ENCODE measurements around the gene DPH6. TPM values are rescaled to one million over a fixed set of nuclear protein-coding genes. Genes with fewer than 3 reads are reported as not detected.

DPH6 gene
- total and polyA plus RNA-seq, 12 donors, result 5.0 to 42.0 (median 15.7) TPM

GRCh38 chr15:35560258-35560657, 14.3 kb upstream of the DPH6 start:
- intact Hi-C loops (cut with DNase I), result no loop called here
- H3K27me3 ChIP-seq, result no peaks in the 10 kb centered on the region

GRCh38 chr15:35559683-35560082, 13.7 kb upstream of the DPH6 start:
- Histone ChIP-seq H3K4me3 (no peak overlapping the region), H3K27ac (no peak overlapping the region), H3K4me1 (replicated peaks in 1 of 2) (peaks cover 3 to 8% of the 10 kb centered on the region in 2 donors), H3K27me3 (no peaks in the 10 kb centered on the region), H3K36me3 (replicated peaks in 1 of 2) (no peaks in the 10 kb centered on the region), H3K9me3 (replicated peaks in 1 of 3) (no peaks in the 10 kb centered on the region)
- intact Hi-C loops (cut with DNase I), result no loop called here
- 62 to 78% (median 72%) methylated on average over 2 of the region's 2 CpGs for WGBS, 4 donors
- TF ChIP-seq CTCF (IDR thresholded peaks at IDR 0.05) (no peak), POLR2A (IDR thresholded peaks at IDR 0.05) (no peak)
- DNase-seq, result no peak

More at GRCh38 chr15:35560258-35560657, 14.3 kb upstream of the DPH6 start:
- 98 to 100% (median 99%) methylated on average over 1 of the region's 1 CpG for WGBS, 4 donors
- Histone ChIP-seq H3K36me3 (replicated peaks in 1 of 2) (no peaks in the 10 kb centered on the region), H3K27ac (peak overlapping the region in 1 of 5 donors; percentile 31), H3K9me3 (replicated peaks in 1 of 3) (no peaks in the 10 kb centered on the region), H3K4me1 (replicated peaks in 1 of 2) (peaks cover 3 to 8% of the 10 kb centered on the region in 2 donors), H3K4me3 (no peak overlapping the region)
- no peak for TF ChIP-seq POLR2A (IDR thresholded peaks at IDR 0.05)
- TF ChIP-seq CTCF (IDR thresholded peaks at IDR 0.05), result no peak
- DNase-seq, result no peak

DNA sequence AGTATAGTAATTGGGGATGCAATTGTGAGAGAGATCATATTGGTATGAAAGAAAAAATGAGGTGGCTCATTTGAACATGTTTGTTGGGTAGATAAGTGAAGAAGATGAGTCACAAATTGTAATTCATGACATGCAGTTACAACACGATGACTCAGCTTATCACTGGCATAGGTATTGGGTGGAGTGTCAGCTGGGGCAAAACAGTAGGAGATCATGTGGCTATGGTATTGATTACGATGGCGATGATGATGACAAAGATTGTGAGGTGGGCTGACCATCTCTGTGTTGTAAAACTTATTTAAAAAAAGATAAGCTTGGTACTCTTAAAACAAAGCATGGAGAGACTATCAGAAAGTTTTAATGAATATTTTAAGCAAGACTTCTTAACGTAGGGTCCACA, 11.6 kb upstream of the DPH6 start:
- peak in 1 of 7 donors; percentile 18 for DNase-seq
- Histone ChIP-seq H3K36me3 (replicated peaks in 1 of 2) (no peaks in the 10 kb centered on the region), H3K9me3 (replicated peaks in 1 of 3) (no peaks in the 10 kb centered on the region), H3K4me1 (replicated peaks in 1 of 2) (peaks cover 3 to 8% of the 10 kb centered on the region in 2 donors), H3K27ac (no peak overlapping the region), H3K4me3 (no peak overlapping the region), H3K27me3 (no peaks in the 10 kb centered on the region)
- no peak for TF ChIP-seq POLR2A (IDR thresholded peaks at IDR 0.05)
- TF ChIP-seq CTCF (IDR thresholded peaks at IDR 0.05), result no peak
- intact Hi-C loops (cut with DNase I), result no loop called here
- whole genome bisulfite sequencing, 4 donors, result 80 to 92% (median 82%) methylated on average over 4 of the region's 4 CpGs

DNA sequence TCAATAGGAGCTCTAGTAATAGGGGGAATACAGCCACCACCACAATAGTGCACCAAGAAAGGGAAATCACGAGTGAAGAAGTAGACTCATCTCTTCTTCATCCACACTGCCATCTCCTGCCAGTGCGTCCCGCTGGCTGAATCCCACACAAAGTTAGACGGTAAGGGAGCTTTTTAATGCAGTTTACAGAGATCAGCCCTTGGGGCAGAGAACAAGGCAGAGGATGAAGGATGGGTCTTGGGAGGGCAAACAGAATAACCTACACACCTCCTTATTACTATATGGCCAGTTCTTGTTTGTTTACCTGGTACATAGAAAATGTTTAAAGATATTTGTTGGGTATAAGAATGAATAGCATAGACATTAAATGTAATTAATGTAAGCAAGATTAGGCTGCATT, 11.0 kb upstream of the DPH6 start:
- no peak overlapping the region for H3K27ac ChIP-seq
- peaks cover 3 to 8% of the 10 kb centered on the region in 2 donors for H3K4me1 ChIP-seq (replicated peaks in 1 of 2)
- intact Hi-C loops (cut with DNase I), result no loop called here
- H3K36me3 ChIP-seq (replicated peaks in 1 of 2), result no peaks in the 10 kb centered on the region
- no peak overlapping the region for H3K4me3 ChIP-seq
- WGBS, 4 donors, result 96 to 98% (median 98%) methylated on average over 4 of the region's 4 CpGs
- no peak for DNase-seq
- no peaks in the 10 kb centered on the region for H3K9me3 ChIP-seq (replicated peaks in 1 of 3)
- H3K27me3 ChIP-seq, result no peaks in the 10 kb centered on the region
- no peak for TF ChIP-seq POLR2A (IDR thresholded peaks at IDR 0.05)
- TF ChIP-seq CTCF (IDR thresholded peaks at IDR 0.05), result no peak
